Measurements from ENCODE around the gene GRIN3B.

Gene GRIN3B

DNA sequence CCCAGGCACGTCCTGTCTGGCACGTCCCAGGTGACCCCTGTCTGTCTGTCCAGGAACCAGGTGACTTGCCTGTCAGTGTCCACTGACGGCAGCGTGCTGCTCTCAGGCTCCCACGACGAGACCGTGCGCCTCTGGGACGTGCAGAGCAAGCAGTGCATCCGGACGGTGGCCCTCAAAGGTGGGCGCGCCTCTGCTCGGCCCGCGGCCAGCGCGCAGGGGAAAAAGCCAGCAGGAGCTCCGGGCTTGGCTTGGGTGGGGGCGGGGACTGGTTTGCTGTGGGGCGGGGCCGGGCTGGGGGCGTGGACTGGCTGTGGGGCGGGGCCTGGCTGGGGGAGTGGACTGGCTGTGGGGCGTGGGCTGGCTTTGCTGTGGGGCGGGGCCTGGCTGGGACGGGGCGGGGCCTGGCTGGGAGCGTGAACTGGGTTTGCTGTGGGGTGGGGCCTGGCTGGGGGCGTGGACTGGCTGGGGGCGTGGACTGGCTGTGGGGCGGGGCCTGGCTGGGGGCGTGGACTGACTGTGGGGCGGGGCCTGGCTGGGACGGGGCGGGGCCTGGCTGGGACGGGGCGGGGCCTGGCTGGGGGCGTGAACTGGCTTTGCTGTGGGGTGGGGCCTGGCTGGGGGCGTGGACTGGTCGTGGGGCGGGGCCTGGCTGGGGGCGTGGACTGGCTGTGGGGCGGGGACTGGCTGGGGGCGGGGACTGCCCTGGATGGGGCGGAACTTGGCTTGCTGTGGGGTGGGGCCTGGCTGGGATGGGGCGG, 8.9 kb upstream of the GRIN3B start:
- no peak for FAIRE-seq

DNA sequence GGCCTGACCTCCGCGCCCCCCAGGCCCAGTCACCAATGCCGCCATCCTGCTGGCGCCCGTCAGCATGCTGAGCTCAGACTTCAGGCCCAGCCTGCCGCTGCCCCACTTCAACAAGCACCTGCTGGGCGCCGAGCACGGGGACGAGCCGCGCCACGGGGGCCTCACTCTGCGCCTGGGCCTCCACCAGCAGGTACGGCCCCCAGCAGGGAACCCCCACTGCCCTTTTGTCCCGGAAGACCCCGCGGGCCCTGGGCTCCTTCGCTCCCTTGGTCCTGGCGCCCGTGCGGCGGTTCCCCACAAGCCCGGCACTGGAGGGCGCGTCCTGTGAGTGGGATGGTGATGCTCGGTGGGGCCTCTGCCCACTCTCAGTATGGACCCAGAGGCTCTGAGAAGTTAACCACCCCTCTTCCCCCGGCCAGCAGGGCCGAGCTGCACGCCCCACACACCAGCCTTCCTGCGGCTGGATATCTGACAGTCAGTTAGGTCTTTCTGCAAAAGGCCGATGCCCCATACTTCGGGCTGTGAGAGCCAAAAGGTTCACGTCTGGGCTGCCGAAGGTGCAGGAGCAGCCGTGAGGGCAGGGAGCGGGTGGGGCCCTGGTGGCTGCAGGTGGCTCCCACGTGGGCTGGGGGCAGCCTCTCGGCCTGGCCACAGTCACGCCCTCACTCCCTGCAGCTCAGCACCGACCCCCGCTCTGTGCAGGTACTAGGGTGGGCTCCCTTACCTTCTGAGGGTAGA, 8.1 kb upstream of the GRIN3B start:
- no peak for FAIRE-seq

DNA sequence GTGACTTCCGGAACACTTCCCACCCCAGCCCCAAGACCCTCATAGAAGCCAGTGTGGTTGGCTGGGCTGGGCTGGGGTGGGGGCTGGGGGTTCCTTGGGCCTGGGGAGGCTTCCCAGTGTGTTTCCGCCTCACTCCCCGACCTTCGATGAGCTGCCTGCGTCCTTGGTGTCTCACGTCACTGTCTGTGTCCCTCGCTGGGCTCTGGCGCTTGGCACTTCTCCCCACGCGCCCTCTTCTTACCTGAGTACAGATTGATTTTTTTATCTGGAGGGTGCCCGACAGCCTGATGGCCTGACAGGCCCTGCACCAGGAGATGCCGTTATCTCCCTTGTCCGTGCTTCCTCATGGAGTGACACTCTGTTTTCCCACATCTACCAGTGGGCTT, 7.6 kb upstream of the GRIN3B start:
- no peak for FAIRE-seq

DNA sequence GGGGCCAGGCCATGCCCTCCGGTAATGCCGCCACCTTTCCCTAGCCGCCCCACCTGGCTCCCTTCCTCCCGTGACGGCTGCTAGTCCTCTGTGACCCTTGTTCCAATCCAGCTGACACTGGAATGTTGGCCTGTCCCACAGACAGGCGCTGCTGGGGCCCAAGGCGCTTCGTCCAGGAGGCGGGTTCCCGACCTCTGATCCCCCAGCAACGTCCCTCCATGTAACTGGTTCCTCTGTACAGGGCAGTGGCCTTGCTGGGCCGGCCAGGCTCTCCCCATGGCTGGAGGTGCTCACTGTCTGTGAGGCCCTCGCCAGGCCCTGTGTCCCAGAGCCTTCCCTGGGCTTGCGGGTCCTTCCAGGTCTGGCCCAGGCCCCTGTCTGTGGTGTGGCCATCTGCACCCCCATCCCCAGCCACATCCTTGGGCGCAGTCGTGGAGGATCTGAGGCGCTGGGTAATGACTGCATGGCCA, 6.8 kb upstream of the GRIN3B start:
- no peak for FAIRE-seq

DNA sequence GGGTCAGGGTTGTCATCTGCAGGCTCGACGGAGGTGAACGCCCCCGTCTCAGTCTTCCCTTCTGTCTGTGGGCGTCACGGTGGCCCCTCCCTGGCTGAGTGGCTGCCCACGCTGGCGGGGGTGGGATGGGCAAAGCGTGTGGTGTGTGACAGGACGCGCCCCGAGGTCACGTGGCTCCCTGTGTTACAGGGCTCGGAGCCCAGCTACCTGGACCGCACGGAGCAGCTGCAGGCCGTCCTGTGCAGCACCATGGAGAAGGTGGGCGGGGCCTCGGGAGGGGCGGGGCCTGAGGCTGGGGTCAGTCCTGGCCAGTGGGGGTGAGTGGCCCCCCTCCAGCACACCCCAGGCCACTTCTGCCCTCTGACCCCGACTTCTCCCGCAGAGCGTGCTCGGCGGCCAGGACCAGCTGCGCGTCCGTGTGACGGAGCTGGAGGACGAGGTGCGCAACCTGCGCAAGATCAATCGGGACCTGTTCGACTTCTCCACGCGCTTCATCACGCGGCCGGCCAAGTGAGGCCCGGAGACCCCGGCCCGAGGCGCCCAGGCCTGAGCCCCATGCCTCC, 6.3 kb upstream of the GRIN3B start:
- FAIRE-seq: no peak

DNA sequence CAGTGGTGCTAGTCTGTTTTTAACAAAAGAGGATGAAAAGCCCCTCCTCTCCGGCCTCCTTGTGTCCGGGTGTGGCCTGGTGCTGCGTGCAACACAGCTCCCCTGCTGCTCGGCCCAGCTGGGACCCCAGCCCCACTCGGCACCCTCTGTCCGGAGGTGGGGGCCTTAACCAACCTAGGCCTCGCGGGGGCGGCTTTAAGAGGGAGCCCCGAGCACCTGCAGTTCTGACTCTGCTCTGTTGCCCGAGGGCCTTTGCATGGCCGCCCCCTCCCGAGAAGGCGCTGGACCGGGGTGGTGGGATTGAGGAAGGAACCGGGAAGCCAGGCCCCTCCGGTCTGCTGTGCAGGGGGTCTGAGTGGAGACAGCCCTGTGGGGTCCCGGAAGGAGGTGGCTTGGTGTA, 5.7 kb upstream of the GRIN3B start:
- FAIRE-seq: no peak

DNA sequence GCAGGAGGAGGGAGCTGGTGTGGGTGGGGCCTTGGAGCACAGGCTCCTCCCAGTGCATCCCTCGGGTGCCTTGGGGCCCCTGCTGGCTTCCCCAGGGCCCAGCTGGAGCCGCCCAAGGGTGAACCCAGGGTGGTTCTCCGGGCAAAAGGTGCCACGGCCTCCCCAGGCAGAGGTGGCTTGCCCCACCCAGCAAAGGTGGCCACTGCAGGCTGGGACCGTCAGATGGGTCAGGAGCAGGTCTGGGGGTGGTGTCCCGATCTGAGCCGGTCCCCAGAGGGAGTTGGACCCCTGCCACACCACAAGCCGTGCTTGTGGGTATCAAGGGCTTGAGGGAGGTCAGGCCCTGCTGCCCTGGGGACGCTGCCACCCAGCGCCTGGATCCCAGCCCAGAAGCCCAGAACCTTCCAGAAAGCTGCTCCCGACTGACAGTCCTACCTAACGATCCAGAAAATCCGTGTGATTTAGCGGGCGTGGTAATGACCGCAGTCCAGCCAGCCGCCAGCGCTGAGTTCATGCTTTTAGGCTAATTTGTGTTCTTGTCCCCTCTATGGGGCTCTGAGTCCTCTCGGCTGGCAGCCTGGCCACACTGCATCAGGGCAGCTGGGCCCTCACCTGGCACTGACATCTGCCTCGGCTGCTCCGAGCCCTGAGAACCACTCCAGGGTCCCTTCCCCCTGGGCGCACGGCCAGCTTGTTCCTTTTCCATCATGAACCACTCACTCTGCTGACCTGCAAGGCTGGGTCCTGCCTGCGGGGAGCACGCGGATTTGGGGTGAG, 5.0 kb upstream of the GRIN3B start:
- peak; percentile 91 for FAIRE-seq

DNA sequence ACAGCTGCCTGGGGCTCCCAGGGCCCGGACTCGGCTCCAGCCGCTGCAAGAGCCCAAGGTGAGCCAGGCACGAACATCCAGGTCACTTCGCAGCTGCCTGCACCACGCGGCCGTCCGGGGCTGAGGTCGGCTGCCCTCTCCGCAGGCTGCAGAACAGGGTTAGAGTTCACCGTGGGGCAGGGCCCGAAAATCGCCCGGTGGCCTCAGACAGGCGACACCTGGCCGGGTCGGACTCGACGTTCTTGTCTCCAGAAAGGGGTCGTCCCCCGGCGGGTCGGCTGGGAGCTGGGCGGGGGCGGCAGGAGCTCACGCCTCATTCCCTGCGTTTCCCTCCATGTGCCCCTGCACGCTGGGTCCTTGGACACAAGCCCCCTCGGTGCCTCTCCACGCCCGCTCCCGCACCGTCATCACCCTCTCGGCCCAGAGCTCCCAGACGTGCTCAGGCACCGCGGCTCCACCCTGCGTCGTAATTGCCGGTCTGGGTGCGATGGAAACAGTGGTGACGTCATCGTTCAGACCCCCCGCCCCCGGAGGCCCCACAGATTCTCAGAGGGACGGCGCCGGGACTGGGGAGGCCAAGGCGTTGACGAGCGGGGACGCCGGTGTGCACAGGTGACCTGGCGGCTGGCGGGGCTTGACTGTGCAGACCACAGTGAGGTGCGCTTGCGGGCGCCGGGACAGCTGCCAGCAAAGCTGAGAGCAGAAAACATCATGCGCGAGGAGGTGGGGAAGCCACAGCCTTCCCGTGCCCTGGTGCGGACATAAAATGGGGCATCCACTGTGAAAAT, 4.0 kb upstream of the GRIN3B start:
- FAIRE-seq: no peak

DNA sequence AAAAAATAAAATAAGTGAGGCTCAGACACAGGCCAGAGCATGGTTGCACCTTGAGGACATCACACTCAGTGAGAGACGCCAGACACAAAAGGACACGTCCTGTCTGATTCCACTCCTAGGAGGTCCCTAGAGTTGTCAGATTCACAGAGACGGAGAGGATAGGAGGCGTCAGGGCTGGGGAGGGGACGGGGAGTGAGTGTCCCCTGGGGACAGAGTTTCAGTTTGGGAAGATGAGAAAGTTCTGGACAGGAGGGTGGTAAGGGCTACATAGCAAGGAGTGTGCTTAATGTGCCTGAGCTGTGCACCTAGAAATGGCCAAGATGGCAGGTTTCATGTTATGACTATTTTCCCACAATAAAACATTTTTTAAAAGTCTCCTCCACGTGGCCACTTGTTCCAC, 2.2 kb upstream of the GRIN3B start:
- no peak for FAIRE-seq

DNA sequence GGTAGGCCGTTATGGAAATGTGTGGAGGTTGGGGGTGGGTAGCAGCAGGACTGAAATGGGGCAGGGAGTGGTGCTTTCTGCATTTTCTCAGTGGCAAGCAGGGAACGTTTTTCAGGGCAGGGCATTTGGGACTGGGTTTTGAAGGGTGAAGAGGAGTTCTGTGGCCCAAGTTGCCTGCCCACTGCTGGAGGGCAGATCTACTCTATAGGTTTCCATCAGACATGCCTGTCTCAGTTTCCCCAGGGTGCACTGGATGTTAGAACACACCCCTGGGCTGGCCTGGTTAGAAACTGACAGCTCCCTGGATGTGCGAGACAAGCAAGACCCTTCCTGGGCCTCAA, 870 bp upstream of the GRIN3B start:
- FAIRE-seq: no peak

DNA sequence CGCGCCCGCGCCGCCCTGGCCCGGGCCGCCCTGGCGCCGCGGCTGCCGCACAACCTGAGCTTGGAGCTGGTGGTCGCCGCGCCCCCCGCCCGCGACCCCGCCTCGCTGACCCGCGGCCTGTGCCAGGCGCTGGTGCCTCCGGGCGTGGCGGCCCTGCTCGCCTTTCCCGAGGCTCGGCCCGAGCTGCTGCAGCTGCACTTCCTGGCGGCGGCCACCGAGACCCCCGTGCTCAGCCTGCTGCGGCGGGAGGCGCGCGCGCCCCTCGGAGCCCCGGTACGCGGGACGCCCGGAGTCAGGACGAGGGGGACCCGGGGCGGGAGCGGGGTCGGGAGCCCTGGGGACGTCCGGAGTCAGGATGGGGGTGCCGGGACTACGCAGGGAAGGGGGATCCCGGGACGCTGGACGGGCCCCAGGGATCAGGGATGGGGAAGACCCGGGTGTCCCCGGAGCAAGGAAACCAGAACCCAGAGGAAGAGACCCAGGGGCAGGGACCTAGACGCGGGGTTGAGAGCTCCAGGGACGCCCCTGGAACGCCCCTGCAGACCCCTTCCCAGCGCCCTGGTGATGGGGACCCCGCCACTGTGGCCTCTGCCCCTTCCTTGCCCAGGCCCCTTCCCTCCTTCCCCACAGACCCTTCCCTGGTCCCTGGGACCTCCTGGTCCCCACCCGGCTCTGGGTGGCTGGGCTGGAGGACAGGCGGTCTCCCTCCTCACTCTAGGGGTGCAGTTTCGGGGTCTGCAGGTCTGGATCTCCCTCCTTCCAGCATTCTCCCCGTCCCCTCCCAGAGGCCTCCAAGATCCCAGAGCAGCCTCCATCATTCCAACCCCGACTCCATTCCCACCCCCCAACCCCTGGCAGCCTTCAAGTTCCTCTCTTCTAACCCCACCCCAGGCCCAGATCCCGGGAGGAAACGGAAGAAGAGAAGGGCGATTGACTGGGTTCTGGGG, 645 bp downstream of the GRIN3B start:
- FAIRE-seq: no peak

DNA sequence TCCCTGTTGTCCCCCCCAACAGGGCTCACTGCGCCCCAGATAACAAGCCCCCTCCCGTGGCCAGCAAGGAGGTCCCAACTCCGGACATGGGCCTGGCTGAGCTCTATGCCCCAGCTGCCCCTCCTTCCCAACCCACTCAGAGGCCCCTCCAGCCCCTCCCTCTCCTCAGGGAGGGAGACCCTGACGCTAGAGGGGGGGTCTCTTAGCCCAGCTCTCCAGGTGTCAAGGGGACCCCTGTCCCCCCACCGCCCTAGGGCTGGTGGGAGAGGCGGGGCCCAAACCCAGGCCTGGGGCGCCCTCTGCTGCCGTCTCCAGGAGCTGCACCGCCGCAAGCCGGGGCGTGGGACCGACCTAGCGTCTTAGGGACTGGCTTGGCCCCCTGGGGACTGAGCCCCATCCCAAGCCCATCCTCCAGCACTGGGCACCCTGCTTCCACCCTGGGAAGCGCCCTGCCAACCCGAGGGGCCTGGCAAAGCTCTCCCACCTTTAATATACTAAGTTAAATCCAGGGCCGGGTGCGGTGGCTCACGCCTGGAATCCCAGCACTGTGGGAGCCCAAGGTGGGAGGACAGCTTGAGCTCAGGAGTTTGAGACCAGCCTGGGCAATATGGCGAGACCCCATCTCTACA, 1.4 kb downstream of the GRIN3B start:
- no peak for FAIRE-seq

DNA sequence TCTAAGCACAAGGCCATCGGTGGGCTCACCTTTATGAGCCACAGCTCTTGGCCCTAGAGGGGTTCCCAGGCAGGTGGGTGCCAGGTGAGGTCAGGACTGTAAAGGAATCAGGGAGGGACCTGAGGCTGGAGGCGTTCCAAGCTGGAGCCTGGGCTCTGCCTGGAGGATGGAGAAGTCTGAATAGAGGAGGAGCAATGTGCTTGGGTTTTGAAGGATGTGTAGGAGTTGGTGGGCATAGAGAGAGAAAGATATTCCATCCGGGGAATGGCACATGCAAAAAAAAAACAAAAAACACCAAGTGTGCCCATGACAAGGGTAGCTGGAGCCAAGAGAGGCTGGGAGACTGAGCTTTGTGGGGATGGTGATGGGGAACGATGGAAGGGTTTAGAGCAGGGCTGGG, 2.4 kb downstream of the GRIN3B start:
- no peak for FAIRE-seq

DNA sequence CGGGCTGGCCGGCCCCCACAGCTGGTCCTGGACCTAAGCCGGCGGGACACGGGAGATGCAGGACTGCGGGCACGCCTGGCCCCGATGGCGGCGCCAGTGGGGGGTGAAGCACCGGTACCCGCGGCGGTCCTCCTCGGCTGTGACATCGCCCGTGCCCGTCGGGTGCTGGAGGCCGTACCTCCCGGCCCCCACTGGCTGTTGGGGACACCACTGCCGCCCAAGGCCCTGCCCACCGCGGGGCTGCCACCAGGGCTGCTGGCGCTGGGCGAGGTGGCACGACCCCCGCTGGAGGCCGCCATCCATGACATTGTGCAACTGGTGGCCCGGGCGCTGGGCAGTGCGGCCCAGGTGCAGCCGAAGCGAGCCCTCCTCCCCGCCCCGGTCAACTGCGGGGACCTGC, 3.1 kb downstream of the GRIN3B start:
- no peak for FAIRE-seq

DNA sequence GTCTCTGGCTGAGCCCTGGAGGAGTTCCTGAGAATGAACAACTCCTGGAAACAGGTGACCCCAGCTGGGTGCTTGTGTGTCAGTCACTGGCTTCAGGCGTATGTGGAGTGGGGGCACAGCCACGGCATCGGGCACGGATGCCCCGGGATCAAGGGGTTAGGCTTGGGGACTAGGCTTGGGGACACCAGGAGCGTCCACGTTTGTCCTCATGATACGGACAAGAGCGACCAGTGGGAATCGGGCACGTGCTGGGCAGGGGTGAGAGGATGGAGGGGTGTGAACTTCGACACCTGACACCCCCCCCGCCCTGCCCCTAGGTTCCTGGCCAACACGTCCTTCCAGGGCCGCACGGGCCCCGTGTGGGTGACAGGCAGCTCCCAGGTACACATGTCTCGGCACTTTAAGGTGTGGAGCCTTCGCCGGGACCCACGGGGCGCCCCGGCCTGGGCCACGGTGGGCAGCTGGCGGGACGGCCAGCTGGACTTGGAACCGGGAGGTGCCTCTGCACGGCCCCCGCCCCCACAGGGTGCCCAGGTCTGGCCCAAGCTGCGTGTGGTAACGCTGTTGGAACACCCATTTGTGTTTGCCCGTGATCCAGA, 4.1 kb downstream of the GRIN3B start:
- FAIRE-seq: no peak

DNA sequence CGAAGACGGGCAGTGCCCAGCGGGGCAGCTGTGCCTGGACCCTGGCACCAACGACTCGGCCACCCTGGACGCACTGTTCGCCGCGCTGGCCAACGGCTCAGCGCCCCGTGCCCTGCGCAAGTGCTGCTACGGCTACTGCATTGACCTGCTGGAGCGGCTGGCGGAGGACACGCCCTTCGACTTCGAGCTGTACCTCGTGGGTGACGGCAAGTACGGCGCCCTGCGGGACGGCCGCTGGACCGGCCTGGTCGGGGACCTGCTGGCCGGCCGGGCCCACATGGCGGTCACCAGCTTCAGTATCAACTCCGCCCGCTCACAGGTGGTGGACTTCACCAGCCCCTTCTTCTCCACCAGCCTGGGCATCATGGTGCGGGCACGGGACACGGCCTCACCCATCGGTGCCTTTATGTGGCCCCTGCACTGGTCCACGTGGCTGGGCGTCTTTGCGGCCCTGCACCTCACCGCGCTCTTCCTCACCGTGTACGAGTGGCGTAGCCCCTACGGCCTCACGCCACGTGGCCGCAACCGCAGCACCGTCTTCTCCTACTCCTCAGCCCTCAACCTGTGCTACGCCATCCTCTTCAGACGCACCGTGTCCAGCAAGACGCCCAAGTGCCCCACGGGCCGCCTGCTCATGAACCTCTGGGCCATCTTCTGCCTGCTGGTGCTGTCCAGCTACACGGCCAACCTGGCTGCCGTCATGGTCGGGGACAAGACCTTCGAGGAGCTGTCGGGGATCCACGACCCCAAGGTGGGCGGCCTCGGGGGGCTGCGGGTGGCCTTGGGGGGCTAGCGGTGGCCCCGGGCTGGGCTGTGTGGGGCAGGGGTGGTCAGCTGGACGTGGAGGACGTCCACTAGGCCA, 4.8 kb downstream of the GRIN3B start:
- FAIRE-seq: no peak

DNA sequence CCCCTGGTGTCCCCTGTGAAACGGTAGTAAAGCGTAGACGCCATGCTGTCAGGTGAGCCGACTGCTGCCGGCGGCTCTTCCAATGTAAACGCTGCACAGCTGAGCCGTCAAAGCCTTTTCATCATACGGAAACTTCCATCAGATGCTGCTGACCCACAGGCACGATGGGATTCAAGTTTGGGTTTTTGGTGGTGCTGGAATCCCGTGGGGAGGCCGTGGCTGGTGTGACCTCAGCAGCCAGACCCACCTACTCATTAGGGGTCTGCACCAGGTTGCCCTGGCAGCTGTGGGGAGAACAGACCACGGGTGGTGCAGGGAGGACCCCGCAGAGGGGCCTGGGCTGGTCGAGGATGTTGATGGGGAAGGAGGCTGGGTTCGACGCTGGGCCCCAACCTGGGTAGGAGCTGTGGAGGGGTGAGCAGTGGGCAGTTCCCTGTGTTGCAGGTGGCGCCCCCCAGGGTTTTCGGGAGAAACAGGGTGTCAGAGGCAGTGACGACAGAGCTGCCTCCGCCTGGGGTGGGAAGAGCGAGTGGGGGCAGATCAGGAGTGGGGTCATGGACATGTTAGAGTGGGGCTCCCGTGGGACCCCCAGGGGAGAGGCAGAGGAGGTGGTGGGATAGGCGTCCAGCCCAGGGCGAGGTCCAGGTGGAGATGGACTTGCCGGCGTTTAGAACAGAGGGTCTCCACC, 6.6 kb downstream of the GRIN3B start:
- no peak for FAIRE-seq

DNA sequence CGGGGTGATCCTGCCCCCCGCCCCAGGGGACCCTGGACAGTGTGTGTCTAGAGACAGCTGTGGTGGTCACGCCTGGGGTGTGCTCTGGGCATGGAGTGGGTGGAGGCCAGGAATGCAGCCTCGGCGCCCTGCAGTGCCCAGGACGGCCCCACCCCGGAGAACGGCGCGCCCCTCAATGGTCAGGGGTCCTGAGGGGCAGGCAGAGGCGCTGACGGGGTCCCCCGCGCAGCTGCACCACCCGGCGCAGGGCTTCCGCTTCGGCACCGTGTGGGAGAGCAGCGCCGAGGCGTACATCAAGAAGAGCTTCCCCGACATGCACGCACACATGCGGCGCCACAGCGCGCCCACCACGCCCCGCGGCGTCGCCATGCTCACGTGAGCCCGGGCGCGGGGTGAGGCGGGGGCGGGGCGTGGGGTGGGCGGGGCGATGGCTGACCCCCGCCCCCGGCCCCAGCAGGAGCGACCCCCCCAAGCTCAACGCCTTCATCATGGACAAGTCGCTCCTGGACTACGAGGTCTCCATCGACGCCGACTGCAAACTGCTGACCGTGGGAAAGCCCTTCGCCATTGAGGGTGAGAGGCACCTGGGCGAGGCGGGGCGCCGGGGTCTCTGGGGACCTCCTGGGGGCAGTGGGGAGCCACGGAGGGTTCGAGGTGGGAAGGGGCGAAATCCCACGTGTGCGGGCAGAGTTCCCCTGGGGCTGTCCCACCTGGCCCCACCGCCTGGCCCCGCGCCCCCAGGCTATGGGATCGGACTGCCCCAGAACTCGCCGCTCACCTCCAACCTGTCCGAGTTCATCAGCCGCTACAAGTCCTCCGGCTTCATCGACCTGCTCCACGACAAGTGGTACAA, 7.4 kb downstream of the GRIN3B start:
- no peak for FAIRE-seq
